HEK293 (cell line): Measurements from ENCODE around the gene NUDT3.

ENCODE experiments used
- OSR2 ChIP-seq: fragments of 450-650 bp; formaldehyde crosslinking; IDR thresholded peaks from 2 replicates; pipeline ENCODE4 v1.5.1; 2016; ENCODE audit warnings: missing biosample characterization, missing genetic modification characterization
- PATZ1 ChIP-seq: fragments of 450-650 bp; formaldehyde crosslinking; IDR thresholded peaks from 2 replicates; pipeline ENCODE4 v1.5.1; 2016; ENCODE audit warnings: missing biosample characterization, missing genetic modification characterization
- ZNF785 ChIP-seq: fragments of 450-650 bp; formaldehyde crosslinking; IDR thresholded peaks from 2 replicates; pipeline ENCODE4 v1.5.1; 2016; ENCODE audit warnings: missing biosample characterization, missing genetic modification characterization

- TF ChIP-seq OSR2 (tag by site-specific recombination) (no peak), PATZ1 (tag by site-specific recombination) (no peak), ZNF785 (no peak)
Measured at GRCh38 chr6:34389034-34389433, 3.4 kb downstream of the NUDT3 start.
